GM18508 (cell line): ENCODE data around the gene LRP6.
"Not testable (repeated sequence)": the region's sequence is repeated elsewhere in the genome, so short reads cannot be mapped to it uniquely, and the experiment has no call there.

ENCODE experiments used
- ATAC-seq: cut with Tn5 transposase; IDR thresholded peaks from one replicate; pipeline ENCODE4 v1.9.1; 2021; ENCODE audit warnings: moderate number of reproducible peaks; ENCODE audit not compliant: insufficient read depth, unreplicated experiment

The LRP6 gene

DNA sequence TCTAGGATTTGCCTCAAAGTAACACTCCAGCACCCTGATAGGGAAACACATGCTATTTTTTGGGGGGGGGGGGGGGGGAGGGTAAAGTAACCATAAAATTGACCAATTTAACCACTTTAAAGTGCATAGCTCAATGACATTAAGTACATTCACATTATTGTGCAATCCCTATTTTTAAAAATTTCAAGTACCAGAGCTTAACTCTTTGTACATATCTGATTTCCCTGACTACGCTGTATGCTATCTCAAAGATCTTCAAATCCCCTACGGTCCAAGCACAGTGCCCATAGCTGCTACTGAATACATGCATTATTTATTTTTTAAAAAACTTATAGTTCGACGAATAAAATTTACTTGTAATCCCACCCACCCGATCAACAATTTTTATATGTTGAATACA, 133.1 kb downstream of the LRP6 start:
- no peak for ATAC-seq

DNA sequence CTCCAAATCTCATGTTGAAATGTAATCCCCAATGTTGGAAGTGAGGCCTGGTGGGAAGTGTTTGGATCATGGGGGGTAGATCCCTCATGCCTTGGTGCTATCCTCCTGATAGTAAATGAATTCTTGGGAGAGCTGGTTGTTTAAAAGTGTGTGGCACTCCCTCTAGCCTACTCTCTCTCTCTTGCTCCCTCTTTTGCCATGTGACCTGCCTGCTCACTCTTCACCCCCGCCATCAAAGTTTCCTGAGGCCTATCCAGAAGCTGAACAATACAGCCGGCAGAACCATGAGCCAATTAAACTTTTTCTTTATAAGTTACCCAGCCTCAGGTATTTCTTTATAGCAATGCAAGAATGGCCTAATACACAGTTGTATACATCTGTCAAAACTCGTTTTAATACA, 133.6 kb downstream of the LRP6 start:
- no peak for ATAC-seq

DNA sequence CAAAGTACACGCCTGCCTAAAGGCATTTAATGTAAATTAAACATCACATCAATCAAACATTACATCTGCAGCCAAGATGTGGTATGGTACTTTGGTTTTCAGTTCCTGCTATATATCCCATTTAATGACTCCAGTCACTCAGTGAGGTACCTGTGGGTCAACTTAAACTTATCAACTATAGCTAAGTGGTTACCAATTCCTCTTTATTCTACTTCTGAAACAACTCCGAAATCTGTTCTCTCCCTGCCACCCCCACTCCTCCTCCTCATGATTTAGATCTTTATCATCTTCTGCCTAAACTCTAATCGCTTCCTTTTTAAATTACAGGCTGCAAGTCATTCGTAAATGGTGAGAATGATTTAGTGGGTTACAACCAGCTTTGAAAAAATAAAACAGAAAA, 138.2 kb downstream of the LRP6 start:
- no peak for ATAC-seq

DNA sequence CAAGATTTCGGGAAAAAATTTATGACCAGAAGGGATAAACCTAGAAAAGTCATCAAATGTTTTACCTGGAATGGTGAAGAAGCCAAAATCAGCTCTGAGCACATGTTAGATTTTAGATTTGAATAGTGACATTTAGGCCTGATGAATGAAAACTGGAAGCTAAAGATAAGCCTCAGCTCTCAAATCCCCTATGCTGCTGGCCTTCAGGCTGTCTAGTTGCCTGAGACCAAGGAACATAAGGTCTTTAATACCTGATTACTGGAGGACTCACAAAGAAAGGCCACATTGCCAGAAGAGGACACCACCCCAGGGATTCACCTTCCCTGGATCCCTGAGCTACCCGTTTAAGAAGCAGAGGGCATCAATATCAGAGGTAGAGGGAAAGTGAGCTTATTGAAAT, 139.5 kb downstream of the LRP6 start:
- ATAC-seq: no peak

DNA sequence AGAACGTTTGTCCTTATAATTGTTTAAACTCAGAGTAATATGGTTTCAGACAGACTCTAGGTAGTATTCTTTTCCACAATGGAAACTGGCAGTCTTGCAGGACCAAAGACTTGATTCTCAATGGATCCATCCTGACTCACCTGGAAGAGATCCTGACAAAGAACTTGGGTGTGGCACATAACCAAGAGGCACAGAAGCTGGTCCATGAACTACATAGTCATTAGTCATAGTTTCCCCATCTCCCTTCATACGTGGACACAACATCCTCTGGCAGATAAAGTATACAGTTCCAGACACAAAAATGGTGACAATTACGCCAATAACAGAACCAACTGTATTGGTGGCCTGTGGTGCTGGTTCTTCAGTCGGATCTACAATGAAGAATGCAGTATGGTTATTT, 140.3 kb downstream of the LRP6 start:
- ATAC-seq: no peak

DNA sequence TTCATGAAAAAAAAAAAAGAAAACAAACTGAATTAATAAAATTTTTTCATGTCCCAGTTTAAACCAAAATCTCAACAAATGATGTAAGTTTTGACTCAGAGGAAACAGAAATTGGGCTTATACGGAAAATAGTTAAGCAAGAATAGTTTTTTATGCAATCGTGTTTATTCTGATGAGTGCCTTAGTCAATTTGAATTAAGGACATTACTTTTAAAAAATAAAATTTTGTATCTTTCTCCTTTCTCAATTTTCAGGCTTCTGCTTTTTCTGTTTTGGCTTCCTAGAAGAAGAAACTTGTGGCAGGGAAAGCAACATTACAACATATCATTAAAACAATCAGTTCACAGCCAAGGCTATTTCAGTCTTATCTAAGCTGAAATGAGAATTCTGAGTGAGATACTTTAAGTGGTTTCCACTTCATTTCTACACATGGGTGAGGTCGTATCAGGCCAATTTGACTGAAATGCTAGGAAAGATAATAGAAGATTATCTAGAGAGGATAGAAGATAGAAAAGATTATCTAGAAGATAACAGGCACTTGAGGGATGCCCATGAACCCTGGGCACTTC, 143.7 kb downstream of the LRP6 start:
- no peak for ATAC-seq

DNA sequence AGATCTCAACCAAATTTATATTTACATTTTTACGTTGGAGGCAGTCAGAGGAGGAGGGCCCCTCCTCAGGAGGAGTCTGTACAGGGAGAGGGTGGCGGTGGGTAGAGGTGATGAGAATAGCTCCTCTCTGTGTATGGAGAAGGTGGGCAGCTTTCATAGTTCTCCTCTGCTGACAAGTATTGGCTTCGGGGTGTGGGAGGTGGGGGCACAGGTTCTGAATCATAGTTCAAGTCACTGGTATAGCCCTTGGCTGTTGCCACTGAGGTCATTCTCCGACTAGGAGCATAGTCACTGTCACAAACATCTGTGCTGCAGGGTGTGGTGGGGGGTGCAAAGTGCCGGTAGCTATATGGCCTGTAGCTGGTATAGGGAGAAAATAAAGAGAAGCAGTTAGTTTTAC, 145.8 kb downstream of the LRP6 start:
- ATAC-seq: no peak

DNA sequence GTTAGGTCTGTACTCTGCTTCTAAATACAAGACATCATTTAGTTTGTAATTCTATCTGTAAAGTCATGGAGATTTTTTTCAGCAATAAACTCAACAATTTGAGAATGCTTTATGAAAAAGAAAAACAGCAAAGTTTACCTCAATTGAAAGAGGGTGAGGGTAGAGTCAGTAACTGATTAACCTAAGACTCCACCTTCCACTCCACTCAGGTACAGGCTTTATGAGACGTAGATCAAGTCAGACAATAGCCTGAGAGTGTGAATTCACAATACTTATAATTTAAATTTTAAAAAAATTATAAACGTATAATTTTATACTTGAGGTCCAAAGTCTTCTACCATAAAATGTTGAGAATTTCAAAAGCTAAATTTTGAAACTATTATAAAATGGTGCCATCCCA, 150.2 kb downstream of the LRP6 start:
- no peak for ATAC-seq

DNA sequence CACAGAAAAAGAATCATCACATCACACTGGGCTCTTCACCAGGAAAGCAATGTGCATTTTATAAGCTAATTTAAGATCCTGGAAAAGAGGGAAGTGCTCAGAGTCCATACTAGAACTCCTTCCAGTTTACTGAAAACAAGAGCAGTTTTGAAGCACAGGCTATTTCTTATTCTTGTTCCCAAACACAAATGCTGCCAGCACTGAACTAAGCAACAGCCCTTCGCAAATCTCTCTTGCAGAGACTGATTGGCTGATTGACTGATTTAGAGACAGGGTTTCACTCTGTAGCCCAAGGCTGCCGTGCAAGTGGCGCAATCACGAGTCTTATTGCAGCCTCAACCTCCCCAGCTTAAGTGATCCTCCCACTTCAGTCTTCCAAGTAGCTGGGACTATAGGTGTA, 151.3 kb downstream of the LRP6 start:
- ATAC-seq: no peak

DNA sequence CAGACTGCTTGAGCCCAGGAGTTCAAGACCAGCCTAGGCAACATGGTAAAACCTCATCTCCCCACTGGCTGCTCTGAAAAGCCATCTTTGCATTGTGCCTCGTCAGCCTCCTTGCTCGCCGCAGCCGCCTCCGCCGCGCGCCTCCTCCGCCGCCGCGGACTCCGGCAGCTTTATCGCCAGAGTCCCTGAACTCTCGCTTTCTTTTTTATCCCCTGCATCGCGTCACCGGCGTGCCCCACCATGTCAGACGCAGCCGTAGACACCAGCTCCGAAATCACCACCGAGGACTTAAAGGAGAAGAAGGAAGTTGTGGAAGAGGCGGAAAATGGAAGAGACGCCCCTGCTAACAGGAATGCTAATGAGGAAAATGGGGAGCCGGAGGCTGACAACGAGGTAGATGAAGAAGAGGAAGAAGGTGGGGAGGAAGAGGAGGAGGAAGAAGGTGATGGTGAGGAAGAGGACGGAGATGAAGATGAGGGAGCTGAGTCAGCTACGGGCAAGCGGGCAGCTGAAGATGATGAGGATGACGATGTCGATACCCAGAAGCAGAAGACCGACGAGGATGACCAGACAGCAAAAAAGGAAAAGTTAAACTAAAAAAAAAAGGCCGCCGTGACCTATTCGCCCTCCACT, 155.8 kb downstream of the LRP6 start:
- not testable (repeated sequence) for ATAC-seq

DNA sequence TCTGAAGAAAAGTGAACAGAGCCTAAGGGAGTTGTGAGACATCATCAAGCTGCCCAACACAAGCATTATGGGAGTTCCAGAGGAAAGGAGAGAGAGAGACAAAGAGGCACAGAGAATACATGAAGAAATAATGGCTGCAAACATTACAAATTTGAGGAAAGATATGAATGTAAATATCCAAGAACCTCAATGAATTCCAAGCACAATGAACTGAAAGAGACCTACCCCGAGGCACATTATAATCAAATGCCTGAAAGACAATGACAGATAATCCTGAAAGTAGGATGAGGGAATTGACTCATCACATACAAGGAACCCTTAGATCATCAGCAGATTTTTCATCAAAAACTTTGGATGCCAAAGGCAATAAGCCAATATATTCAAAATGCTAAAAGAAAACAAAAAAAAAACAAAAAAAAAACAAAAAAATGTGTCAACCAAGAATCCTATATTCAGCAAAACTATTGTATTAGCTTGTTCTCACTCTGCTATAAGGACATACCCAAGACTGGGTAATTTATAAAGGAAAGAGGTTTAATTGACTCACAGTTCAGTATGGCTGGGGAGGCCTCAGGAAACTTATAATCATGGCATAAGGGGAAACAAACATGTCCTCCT, 158.3 kb downstream of the LRP6 start:
- no peak for ATAC-seq

DNA sequence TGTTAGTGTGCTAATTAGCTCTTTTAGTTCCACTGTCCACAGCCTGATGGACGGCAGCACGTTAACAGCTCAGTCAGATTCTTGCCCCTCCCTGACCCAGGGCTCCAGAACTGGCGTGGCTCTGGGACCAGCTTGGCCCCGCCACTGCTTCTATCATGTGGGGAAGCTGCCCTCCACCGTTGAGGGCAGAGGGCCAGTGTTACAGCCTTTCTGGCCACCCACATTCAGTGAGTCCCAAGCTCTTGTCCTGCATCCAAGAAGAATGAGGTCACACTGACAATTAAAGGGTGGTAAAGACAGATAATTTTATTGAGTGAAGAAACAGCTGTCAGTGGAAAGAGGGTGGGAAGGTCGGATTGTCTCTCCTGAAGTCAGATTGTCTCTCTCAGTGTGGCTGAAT, 159.2 kb downstream of the LRP6 start:
- ATAC-seq: no peak

DNA sequence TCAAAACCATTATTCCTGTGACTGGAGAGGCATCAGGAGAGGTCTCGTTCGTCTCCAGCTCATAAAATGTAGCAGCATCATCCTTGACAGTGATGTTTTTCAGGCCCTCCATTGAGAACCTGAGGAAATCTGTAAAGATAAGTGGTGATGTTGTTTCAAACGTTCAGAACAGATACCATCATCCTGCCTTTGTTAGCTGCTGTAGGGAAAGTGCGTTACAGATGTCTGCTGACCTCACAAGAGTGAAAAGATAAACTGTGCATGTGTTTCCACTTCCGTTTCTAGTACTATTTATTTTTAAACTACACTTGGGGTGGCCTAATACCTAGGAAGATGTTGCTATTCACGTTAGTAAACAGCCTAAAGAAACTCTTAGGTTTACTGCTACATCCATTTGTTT, 167.7 kb downstream of the LRP6 start:
- ATAC-seq: no peak

DNA sequence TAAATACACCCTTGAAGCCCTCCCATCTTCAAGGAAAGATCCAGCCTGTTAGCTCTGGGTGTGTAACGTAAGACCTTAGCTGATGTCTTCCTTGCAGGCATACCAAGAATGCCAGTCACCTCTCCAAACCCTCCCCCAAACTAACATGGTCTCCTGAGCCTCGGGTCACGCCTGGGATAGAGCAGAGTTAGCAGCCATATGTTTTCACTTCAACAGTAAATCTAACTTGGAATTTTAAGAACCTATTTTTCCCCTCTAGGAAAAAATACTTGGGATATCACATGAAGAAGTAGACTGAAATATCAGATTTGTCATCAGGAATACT, 168.2 kb downstream of the LRP6 start:
- no peak for ATAC-seq

DNA sequence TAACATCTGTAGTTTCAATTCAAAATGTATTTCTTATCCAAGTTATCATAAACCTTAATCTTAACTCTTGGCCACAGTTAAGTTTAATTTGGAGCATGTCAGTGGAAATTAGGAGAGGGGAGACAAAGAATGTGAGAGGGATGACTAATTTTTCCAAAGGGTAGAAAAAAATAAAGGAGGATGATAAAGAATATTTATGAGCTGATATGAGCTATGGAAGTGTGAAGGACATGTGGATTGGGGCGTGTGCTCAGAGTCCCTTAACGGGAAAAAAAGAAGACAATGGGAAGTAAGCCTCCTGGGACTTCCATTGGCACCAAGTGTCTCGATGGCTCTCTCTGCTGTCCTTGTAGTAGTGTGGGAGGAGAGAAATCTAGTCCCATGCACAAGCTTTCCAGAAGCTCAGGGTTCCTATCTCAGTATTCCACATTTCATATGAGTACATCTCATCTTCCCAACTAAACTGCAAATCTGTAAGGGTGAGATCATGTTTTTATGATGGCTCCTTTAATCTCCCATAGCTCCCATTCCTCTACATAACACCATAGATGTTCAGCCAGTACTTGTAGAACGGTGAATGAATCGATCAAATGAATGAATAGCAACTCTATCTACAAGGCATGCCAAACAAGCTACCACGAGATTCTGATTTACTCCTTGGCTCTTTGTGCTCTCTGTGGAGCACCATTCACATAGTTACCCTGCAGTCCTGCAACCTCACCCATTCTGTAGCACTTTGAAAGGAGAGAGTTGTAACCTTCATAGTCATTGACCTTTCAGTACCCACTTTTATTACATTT, 168.8 kb downstream of the LRP6 start:
- ATAC-seq: no peak

DNA sequence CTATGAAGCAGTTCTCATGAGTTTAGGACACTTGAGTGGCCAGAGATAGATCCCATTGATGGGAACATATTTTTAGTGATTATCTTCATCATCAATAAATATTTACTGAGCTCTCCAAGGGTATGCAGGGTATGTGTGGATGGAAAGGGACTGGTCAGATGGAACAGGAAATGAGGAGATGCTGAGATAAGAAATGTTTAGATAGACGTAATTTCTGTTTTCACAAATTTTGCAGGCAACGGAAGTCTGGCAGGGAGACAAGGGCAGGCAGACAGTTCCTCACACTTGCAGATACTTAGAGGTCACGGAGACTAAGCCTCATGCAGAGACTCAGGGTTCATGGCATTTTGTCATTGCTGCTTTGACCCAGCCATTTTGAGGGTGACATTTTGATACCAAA, 171.8 kb downstream of the LRP6 start:
- ATAC-seq: no peak

DNA sequence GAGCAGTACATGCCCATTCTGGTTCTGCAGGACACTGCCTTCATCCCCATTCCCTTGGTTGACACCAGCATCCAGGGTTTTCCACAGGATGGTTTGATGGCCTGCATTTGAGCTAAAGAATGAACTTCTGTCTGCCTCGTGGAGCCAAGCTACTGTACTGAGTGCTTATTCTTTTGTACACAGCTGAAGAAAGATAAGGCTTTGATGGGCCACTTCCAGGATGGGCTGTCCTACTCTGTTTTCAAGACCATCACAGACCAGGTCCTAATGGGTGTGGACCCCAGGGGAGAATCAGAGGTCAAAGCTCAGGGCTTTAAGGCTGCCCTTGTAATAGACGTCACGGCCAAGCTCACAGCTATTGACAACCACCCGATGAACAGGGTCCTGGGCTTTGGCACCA, 172.4 kb downstream of the LRP6 start:
- no peak for ATAC-seq

DNA sequence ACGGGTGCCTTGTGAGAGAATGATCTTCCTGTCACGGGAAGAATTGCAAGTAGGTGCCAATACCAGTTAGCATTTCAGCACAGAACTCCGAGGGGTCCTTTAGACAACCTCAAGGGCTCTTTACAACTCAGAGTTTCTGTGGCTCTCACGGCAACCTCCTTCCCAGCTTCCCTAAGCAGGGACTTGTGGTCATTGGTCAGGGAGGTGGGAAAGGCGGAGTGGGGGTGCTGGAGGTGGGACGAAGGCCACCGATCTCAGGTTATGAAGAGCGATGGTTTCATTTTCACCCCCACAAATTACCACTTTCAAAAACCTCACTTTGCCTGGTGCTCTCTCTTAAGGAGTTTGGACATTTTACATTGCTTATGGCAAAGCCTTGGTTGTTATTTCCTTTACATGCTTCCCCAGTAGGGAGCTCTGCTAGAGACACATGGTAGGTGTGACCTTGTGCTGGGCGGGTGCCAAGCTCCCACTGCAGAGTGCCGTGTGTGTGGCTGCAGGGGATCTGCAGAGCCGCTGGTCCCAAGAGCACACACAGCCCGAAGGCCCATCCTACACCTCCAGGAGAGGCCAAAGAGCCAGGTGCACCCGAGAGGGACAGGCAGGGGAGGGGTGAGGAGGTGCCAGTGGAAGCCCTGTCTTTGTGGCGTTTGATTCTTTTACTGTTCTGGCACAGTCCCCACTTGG, 174.7 kb downstream of the LRP6 start:
- ATAC-seq: no peak

DNA sequence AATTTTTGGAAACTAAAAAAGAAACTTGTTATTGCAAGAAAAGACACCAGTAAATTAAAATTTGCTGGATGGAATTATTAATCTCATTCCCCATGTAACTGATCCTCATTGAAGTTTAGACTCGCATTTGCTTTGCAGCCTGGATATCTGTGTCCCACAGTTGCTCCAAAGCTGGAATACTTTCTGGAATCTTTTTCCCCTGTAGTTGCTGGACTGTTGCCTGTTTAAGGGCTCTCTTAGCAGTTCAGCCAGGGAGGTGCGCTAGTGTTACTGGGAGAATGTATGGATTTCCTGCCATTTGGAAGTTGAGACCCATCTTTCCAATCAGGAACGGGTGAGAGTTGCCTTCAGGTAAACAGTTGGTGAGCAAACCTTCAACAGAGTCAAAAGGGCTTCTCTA, 175.8 kb downstream of the LRP6 start:
- ATAC-seq: no peak

DNA sequence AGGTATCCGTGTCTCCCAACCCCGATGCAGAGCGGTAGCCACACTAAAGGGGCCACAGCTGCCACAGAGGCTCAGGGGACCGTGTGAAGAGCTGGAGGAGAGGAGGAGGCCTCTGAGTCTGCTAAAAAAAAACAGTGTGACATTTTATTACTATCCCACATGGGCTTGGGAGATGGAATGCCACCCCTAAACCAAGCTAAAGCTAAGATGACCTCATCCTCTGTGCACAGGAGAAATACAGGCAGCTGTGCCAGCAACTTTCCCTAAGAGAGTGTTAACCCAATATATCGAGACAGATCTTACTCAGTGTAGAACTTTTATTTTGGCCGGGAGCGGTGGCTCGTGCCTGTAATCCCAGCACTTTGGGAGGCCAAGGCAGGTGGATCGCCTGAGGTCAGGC, 178.1 kb downstream of the LRP6 start:
- no peak for ATAC-seq

DNA sequence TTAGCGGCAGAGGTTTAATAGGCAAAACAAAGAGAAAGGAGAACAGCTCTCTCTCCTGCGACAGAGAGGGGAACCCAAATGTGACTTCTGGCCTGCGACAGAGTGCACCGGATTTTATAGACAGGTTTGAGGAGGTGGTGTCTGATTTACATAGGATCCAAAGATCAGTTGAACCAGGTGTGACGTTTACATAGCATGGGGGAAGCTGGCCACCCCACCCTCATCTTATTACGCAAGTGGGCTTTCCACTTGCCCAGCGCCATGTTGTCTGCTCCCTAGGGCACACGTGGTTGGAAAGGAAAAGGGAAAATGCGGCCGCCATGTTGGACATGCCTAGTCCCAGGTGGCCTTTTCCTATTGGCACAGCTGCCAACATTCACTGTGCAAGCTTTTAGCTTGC, 178.7 kb downstream of the LRP6 start:
- ATAC-seq: no peak
